ENCODE results near the gene MAP3K7CL.
A peak's percentile ranks its signal among the peaks of the same experiment; 100 is the strongest.

The MAP3K7CL gene

GRCh38 chr21:29114765-29115500 is 15.5 kb upstream of the MAP3K7CL start:
- TF ChIP-seq CTCF (IDR thresholded peaks at IDR 0.05; ENCODE audit: insufficient read depth, low read depth, low read length, missing control alignments), result no peak
- no peak overlapping the region for H3K4me3 ChIP-seq (ENCODE audit: low read length)
- DNase-seq (ENCODE audit: low read depth), result peak; percentile 89

GRCh38 chr21:29115899-29116298 is 14.5 kb upstream of the MAP3K7CL start:
- no peak for TF ChIP-seq CTCF (IDR thresholded peaks at IDR 0.05; ENCODE audit: insufficient read depth, low read depth, low read length, missing control alignments)
- H3K4me3 ChIP-seq (ENCODE audit: low read length), result no peak overlapping the region
- no peak for DNase-seq (ENCODE audit: low read depth)

GRCh38 chr21:29117372-29117955 is 13.0 kb upstream of the MAP3K7CL start:
- H3K4me3 ChIP-seq (ENCODE audit: low read length), result no peak overlapping the region
- peak; percentile 40 for DNase-seq (ENCODE audit: low read depth)
- TF ChIP-seq CTCF (IDR thresholded peaks at IDR 0.05; ENCODE audit: insufficient read depth, low read depth, low read length, missing control alignments), result no peak

- no peak overlapping the region for H3K4me3 ChIP-seq (ENCODE audit: low read length)
- DNase-seq (ENCODE audit: low read depth), result no peak
- TF ChIP-seq CTCF (IDR thresholded peaks at IDR 0.05; ENCODE audit: insufficient read depth, low read depth, low read length, missing control alignments), result no peak
Measured at GRCh38 chr21:29121759-29122158, 8.7 kb upstream of the MAP3K7CL start.

- no peak for TF ChIP-seq CTCF (IDR thresholded peaks at IDR 0.05; ENCODE audit: insufficient read depth, low read depth, low read length, missing control alignments)
- no peak for DNase-seq (ENCODE audit: low read depth)
- H3K4me3 ChIP-seq (ENCODE audit: low read length), result no peak overlapping the region
Measured at GRCh38 chr21:29124645-29125044, 5.8 kb upstream of the MAP3K7CL start.

GRCh38 chr21:29125191-29125590 is 5.3 kb upstream of the MAP3K7CL start:
- no peak for DNase-seq (ENCODE audit: low read depth)
- no peak overlapping the region for H3K4me3 ChIP-seq (ENCODE audit: low read length)
- TF ChIP-seq CTCF (IDR thresholded peaks at IDR 0.05; ENCODE audit: insufficient read depth, low read depth, low read length, missing control alignments), result no peak

- DNase-seq (ENCODE audit: low read depth), result no peak
- TF ChIP-seq CTCF (IDR thresholded peaks at IDR 0.05; ENCODE audit: insufficient read depth, low read depth, low read length, missing control alignments), result no peak
Measured at GRCh38 chr21:29125979-29126378, 4.5 kb upstream of the MAP3K7CL start.

More at GRCh38 chr21:29125979-29126378, 4.5 kb upstream of the MAP3K7CL start:
- H3K4me3 ChIP-seq (ENCODE audit: low read length), result no peak overlapping the region
